Endothelial cell of umbilical vein (primary cell): ENCODE data around the gene ICE1. TPM values are rescaled to one million over a fixed set of nuclear protein-coding genes. Genes with fewer than 3 reads are reported as not detected.

Experiments used
- BruUV-seq: library from RNA; stranded (reverse); fragments of 400-500 nt; replicated peaks from 2 replicates; lab custom pipeline; 2021; lab: Mats Ljungman, UMichigan
- CTCF ChIA-PET: fragments of 300-600, 350-600 bp; sonication (Branson Sonifier 250); formaldehyde crosslinking; loops from one replicate; lab custom pipeline; 2021; ENCODE audit warnings: antibody characterized with exemption, inconsistent platforms; lab: Charles Lee
- POLR2A ChIA-PET: fragments of 300-600, 350-600 bp; sonication (Branson Sonifier 250); formaldehyde crosslinking; loops from one replicate; lab custom pipeline; 2021; ENCODE audit warnings: antibody characterized with exemption, inconsistent platforms; lab: Charles Lee
- DNase-seq: peaks from one replicate; pipeline ENCODE4 v3.0.0-alpha.2; 2011; ENCODE audit warnings: low read depth, low spot score
- FAIRE-seq: peaks from 2 replicates; lab custom pipeline; 2011; peaks lifted over from hg19 to GRCh38; lab: Jason Lieb, UNC
- H2AFZ ChIP-seq: 2 replicates; pipeline ENCODE4 v1.6.0; 2012; ENCODE audit warnings: low read depth, low read length, control low read depth, inconsistent platforms
- H3K27ac ChIP-seq: 2 replicates; pipeline ENCODE4 v1.5.1; 2011; ENCODE audit warnings: low read depth, mild to moderate bottlenecking, control low read depth, low read length, moderate library complexity; ENCODE audit not compliant: insufficient read depth
- H3K27me3 ChIP-seq, 2 experiments: 2 replicates each; pipeline versions ENCODE4 v1.6.0 to v1.6.1; 2011; ENCODE audit warnings: low read length in 2 of 2, mixed read lengths in 1 of 2; ENCODE audit not compliant: control insufficient read depth in 2 of 2, insufficient read depth in 2 of 2
- H3K36me3 ChIP-seq, 2 experiments: 2 replicates in 1 of 2; 3 replicates in 1 of 2; pipeline ENCODE4 v1.5.1; 2011; ENCODE audit warnings: low read length in 2 of 2, mild to moderate bottlenecking in 1 of 2, moderate library complexity in 1 of 2; ENCODE audit not compliant: control insufficient read depth in 2 of 2, insufficient read depth in 2 of 2; ENCODE audit errors: extremely low read depth in 1 of 2
- H3K4me1 ChIP-seq: 3 replicates; pipeline ENCODE4 v1.5.1; 2011; ENCODE audit warnings: mild to moderate bottlenecking, low read length; ENCODE audit not compliant: control insufficient read depth, insufficient read depth; ENCODE audit errors: extremely low read depth
- H3K4me2 ChIP-seq: 2 replicates; pipeline ENCODE4 v1.6.1; 2011; ENCODE audit warnings: low read length, control low read depth, mixed read lengths; ENCODE audit not compliant: insufficient read depth
- H3K4me3 ChIP-seq, 3 experiments: fragments of 200-600 bp in 1 of 3; sonication (generic), shearing (Covaris generic) in 1 of 3; replicated peaks in 1 of 3; 2 replicates each; pipeline ENCODE4 v1.5.1; 2011 to 2016; ENCODE audit warnings: control low read depth in 3 of 3, low read length in 3 of 3, mild to moderate bottlenecking in 2 of 3, inconsistent platforms in 1 of 3, low read depth in 1 of 3, moderate library complexity in 1 of 3; ENCODE audit not compliant: insufficient read depth in 1 of 3
- H3K79me2 ChIP-seq: 2 replicates; pipeline ENCODE4 v1.6.0; 2012; ENCODE audit warnings: low read length, inconsistent platforms; ENCODE audit not compliant: control insufficient read depth, insufficient read depth
- H3K9ac ChIP-seq: replicated peaks from 2 replicates; pipeline ENCODE3; 2011; ENCODE audit warnings: low read length, control low read depth; ENCODE audit not compliant: insufficient read depth; ENCODE audit errors: extremely low read depth
- H3K9me1 ChIP-seq: replicated peaks from 3 replicates; pipeline ENCODE4 v1.6.0; 2011; ENCODE audit warnings: mild to moderate bottlenecking, low read length; ENCODE audit not compliant: control insufficient read depth, insufficient read depth; ENCODE audit errors: extremely low read depth
- H3K9me3 ChIP-seq: replicated peaks from 2 replicates; pipeline ENCODE4 v1.5.1; 2012; ENCODE audit warnings: low read length, inconsistent platforms; ENCODE audit not compliant: control insufficient read depth, insufficient read depth
- H4K20me1 ChIP-seq: replicated peaks from 2 replicates; pipeline ENCODE3; 2011; ENCODE audit warnings: mild to moderate bottlenecking, low read length; ENCODE audit not compliant: control insufficient read depth, insufficient read depth; ENCODE audit errors: extremely low read depth
- CTCF ChIP-seq, 2 donors: IDR thresholded peaks; 1 replicate in 1 of 2; 2 replicates in 1 of 2; pipeline ENCODE4 v1.5.1; 2011; ENCODE audit warnings: low read length in 2 of 2, mild to moderate bottlenecking in 2 of 2, moderate library complexity in 2 of 2, control low read depth in 1 of 2, inconsistent platforms in 1 of 2, low read depth in 1 of 2; ENCODE audit not compliant: insufficient read depth in 1 of 2; ENCODE audit errors: extremely low read depth in 1 of 2
- EZH2 ChIP-seq: IDR thresholded peaks from 2 replicates; pipeline ENCODE4 v1.6.1; 2012; ENCODE audit warnings: borderline replicate concordance, low read depth, mild to moderate bottlenecking, moderate library complexity, low read length, inconsistent platforms; ENCODE audit not compliant: severe bottlenecking
- FOS ChIP-seq: IDR thresholded peaks from 2 replicates; pipeline ENCODE4 v1.6.1; 2011; ENCODE audit warnings: mild to moderate bottlenecking, low read length, moderate library complexity, borderline replicate concordance; ENCODE audit not compliant: insufficient read depth
- GATA2 ChIP-seq: IDR thresholded peaks from 2 replicates; pipeline ENCODE4 v1.7.0; 2011; ENCODE audit warnings: low read depth, mild to moderate bottlenecking, moderate library complexity, mixed read lengths, low read length; ENCODE audit not compliant: insufficient read length, insufficient read depth
- JUN ChIP-seq: IDR thresholded peaks from 2 replicates; pipeline ENCODE4 v1.6.1; 2011; ENCODE audit warnings: borderline replicate concordance, low read depth; ENCODE audit not compliant: insufficient read length, insufficient read depth
- MYC ChIP-seq: IDR thresholded peaks from one replicate; pipeline ENCODE4 v1.6.1; 2011; ENCODE audit warnings: mild to moderate bottlenecking, low read depth, low read length
- POLR2A ChIP-seq: IDR thresholded peaks from 2 replicates; pipeline ENCODE4 v1.6.1; 2012; ENCODE audit warnings: low read depth, mild to moderate bottlenecking, control low read depth, low read length
- POLR2AphosphoS5 ChIP-seq: IDR thresholded peaks from 2 replicates; pipeline ENCODE4 v1.6.1; 2012; ENCODE audit warnings: low read depth, mild to moderate bottlenecking, control low read depth, low read length, moderate library complexity; ENCODE audit not compliant: insufficient read depth
- dilution Hi-C: fragments of 300-500 bp; cut with MboI; formaldehyde crosslinking; loops from one replicate; pipeline ENCODE4 v1.15.0; 2019; ENCODE audit warnings: low sequenced_read_pairs; ENCODE audit not compliant: extremely low pct_ligation_motif_present
- intact Hi-C: fragments of 100-400 bp; cut with micrococcal nuclease; formaldehyde crosslinking; loops from one replicate; pipeline ENCODE4 v1.10.0; 2022
- polyA plus RNA-seq, 4 experiments: library from polyadenylated mRNA; depleted of rRNA in 3 of 4; stranded (reverse) in 3 of 4; unstranded in 1 of 4; fragments of >200 nt; gene quantifications; 2 replicates each; pipeline versions ENCODE4 v1.2.1 to v1.2.3, GENCODE V29; 2011 to 2012; ENCODE audit warnings: missing spikeins in 1 of 4
- total RNA-seq: library from RNA; stranded (reverse); gene quantifications from 2 replicates; pipeline ENCODE4 v1.2.3, GENCODE V29; 2021
- TF ChIP-seq, protein P1 (sequence below): IDR thresholded peaks from 2 replicates; pipeline ENCODE4 v1.6.1; 2011; ENCODE audit not compliant: insufficient read depth, insufficient read length

Gene ICE1
- total and polyA plus RNA-seq, 2 donors (not counting 3 experiments of a cell fraction or from before 2014, with no cell fraction given): 8.8 to 29.1 TPM

GRCh38 chr5:5383461-5383860 is 39.0 kb upstream of the ICE1 start:
- TF ChIP-seq CTCF (IDR thresholded peaks at IDR 0.05; ENCODE audit: extremely low read depth in 1 of 2, insufficient read depth in 1 of 2, low read depth in 1 of 2, low read length in 2 of 2): no peak
- Histone ChIP-seq H3K9ac (no peak overlapping the region), H3K9me3 (no peaks in the 10 kb centered on the region), H3K79me2 (no peaks in the 10 kb centered on the region), H4K20me1 (no peaks in the 10 kb centered on the region), H3K27me3 (no peaks in the 10 kb centered on the region), H3K9me1 (no peaks in the 10 kb centered on the region), H3K4me2 (no peak overlapping the region), H3K4me3 (no peak overlapping the region), H3K4me1 (no peaks in the 10 kb centered on the region), H3K27ac (no peak overlapping the region), H2AFZ (no peak overlapping the region), H3K36me3 (no peaks in the 10 kb centered on the region)
- dilution Hi-C loops: no loop called here
- CTCF ChIA-PET: no interaction called here
- DNase-seq: no peak
- no TSS peak for BruUV-seq
- FAIRE-seq: no peak
- intact Hi-C loops: no loop called here
- POLR2A ChIA-PET: no interaction called here

DNA sequence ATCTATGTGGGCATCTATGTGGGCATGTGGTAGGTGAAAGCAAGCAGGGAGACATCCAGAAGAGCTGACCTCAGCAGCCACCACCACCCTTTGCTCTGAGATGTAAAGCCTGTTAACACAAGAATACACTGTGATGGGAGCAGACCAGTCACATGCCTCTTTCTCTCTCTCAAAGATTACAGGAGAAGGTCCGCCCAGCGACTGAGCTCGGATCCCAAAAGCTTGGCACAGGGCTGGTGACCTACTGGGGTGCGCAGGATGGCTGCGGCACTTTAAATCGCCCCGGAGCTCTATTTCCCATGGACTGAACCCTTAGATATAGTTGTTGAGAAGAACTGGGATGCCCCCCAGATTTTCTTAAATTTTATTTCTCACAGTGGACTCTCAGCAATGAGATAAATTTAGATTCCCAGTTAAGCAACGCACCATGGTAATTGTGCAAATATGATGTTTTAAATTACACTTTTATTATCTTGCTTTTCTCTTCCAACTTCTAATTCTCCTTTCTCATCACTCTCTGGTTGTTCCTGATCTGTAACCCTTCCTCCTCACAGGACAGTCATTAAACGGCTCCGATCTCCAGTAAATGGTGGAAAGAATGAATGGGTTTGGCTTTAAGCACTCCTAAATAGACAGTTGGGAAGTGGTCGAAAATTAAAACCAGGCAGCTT is 37.7 kb upstream of the ICE1 start:
- no peak overlapping the region for H3K9ac ChIP-seq
- TF ChIP-seq POLR2AphosphoS5 (no peak), FOS (no peak), POLR2A (no peak), MYC (no peak), JUN (no peak), CTCF (IDR thresholded peaks at IDR 0.05; ENCODE audit: extremely low read depth in 1 of 2, insufficient read depth in 1 of 2, low read depth in 1 of 2, low read length in 2 of 2) (no peak), EZH2 (no peak), GATA2 (no peak)
- TF ChIP-seq, protein P1, sequence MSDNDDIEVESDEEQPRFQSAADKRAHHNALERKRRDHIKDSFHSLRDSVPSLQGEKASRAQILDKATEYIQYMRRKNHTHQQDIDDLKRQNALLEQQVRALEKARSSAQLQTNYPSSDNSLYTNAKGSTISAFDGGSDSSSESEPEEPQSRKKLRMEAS: no peak
- no TSS peak for BruUV-seq
- dilution Hi-C loops (no loop called here), intact Hi-C loops (no loop called here)
- no peaks in the 10 kb centered on the region for H3K4me1 ChIP-seq
- H3K9me3 ChIP-seq: no peaks in the 10 kb centered on the region
- CTCF ChIA-PET: no interaction called here
- H3K27ac ChIP-seq: no peak overlapping the region
- no peak overlapping the region for H2AFZ ChIP-seq
- no peak for FAIRE-seq
- no peak overlapping the region for H3K4me2 ChIP-seq
- POLR2A ChIA-PET: no interaction called here
- H3K4me3 ChIP-seq: no peak overlapping the region
- no peaks in the 10 kb centered on the region for H3K27me3 ChIP-seq
- no peaks in the 10 kb centered on the region for H4K20me1 ChIP-seq
- H3K9me1 ChIP-seq: no peaks in the 10 kb centered on the region
- no peaks in the 10 kb centered on the region for H3K36me3 ChIP-seq
- no peak for DNase-seq
- no peaks in the 10 kb centered on the region for H3K79me2 ChIP-seq
